HepG2 (cell line): ENCODE results near the gene UBTFL1. TPM values are rescaled to one million over a fixed set of nuclear protein-coding genes. Genes with fewer than 3 reads are reported as not detected.

Experiments
- CREB1 ChIP-seq, 2 experiments: fragments of 450-650 bp in 1 of 2; IDR thresholded peaks; 2 replicates each; pipeline ENCODE4 v1.6.1; 2016 to 2017; ENCODE audit warnings: control low read depth in 1 of 2, mild to moderate bottlenecking in 1 of 2, missing compliant biosample characterization in 1 of 2, missing genetic modification characterization in 1 of 2
- DRAP1 ChIP-seq: IDR thresholded peaks from 2 replicates; pipeline ENCODE4 v1.6.1; 2016; ENCODE audit warnings: missing genetic modification reagents, missing compliant biosample characterization
- E2F1 ChIP-seq: sonication (generic); formaldehyde crosslinking; IDR thresholded peaks from 2 replicates; pipeline ENCODE4 v1.5.0; 2020; ENCODE audit warnings: missing genetic modification reagents
- FOXC1 ChIP-seq: sonication (generic); formaldehyde crosslinking; IDR thresholded peaks from 2 replicates; pipeline ENCODE4 v1.8.0; 2022; ENCODE audit warnings: mild to moderate bottlenecking, missing genetic modification reagents, borderline replicate concordance
- HOXA3 ChIP-seq: sonication (generic); formaldehyde crosslinking; IDR thresholded peaks from 2 replicates; pipeline ENCODE4 v1.5.0; 2020; ENCODE audit warnings: missing genetic modification reagents
- IRF2 ChIP-seq: IDR thresholded peaks from 2 replicates; pipeline ENCODE4 v1.6.1; 2018; ENCODE audit warnings: missing genetic modification reagents, missing compliant biosample characterization
- KMT2A ChIP-seq: sonication (generic); formaldehyde crosslinking; IDR thresholded peaks from 2 replicates; pipeline ENCODE4 v1.4.0; 2020; ENCODE audit warnings: missing genetic modification reagents
- MAX ChIP-seq: IDR thresholded peaks from 2 replicates; pipeline ENCODE4 v1.6.1; 2012; ENCODE audit warnings: inconsistent platforms
- MXI1 ChIP-seq: IDR thresholded peaks from 3 replicates; pipeline ENCODE4 v1.6.1; 2012; ENCODE audit warnings: low read depth, low read length, inconsistent platforms, borderline replicate concordance
- NR2F6 ChIP-seq, 2 experiments: IDR thresholded peaks; 2 replicates each; pipeline ENCODE4 v1.6.1; 2016; ENCODE audit warnings: antibody characterized with exemption in 1 of 2, mild to moderate bottlenecking in 1 of 2
- PITX1 ChIP-seq: sonication (generic); formaldehyde crosslinking; IDR thresholded peaks from 2 replicates; pipeline ENCODE4 v1.5.1; 2020; ENCODE audit warnings: mild to moderate bottlenecking, missing genetic modification reagents
- POLR2A ChIP-seq, 2 experiments: IDR thresholded peaks; 2 replicates each; pipeline ENCODE4 v1.6.1; 2011; ENCODE audit warnings: low read depth in 2 of 2, low read length in 2 of 2, mild to moderate bottlenecking in 1 of 2, moderate library complexity in 1 of 2; ENCODE audit not compliant: insufficient read depth in 1 of 2
- PREB ChIP-seq: sonication (generic); formaldehyde crosslinking; IDR thresholded peaks from 2 replicates; pipeline ENCODE4 v1.4.0; 2020; ENCODE audit warnings: missing genetic modification reagents
- RXRA ChIP-seq: sonication (generic); formaldehyde crosslinking; IDR thresholded peaks from 2 replicates; pipeline ENCODE4 v1.5.1; 2020; ENCODE audit warnings: missing genetic modification reagents
- SOX6 ChIP-seq, 2 experiments: fragments of 450-650 bp in 1 of 2; sonication (generic) in 1 of 2; formaldehyde crosslinking in 1 of 2; IDR thresholded peaks; 2 replicates each; pipeline versions ENCODE4 v1.4.0 to v1.6.1; 2017 to 2020; ENCODE audit warnings: antibody characterized with exemption in 1 of 2, mild to moderate bottlenecking in 1 of 2, missing genetic modification reagents in 1 of 2
- ZBTB38 ChIP-seq: sonication (generic); formaldehyde crosslinking; IDR thresholded peaks from 2 replicates; pipeline ENCODE4 v1.5.1; 2020; ENCODE audit warnings: mild to moderate bottlenecking, missing genetic modification reagents
- ZFP91 ChIP-seq: sonication (generic); formaldehyde crosslinking; IDR thresholded peaks from 2 replicates; pipeline ENCODE4 v1.9.0; 2022; ENCODE audit warnings: missing genetic modification reagents, mild to moderate bottlenecking, borderline replicate concordance
- ZNF124 ChIP-seq: sonication (generic); formaldehyde crosslinking; IDR thresholded peaks from 2 replicates; pipeline ENCODE4 v1.4.0; 2020; ENCODE audit warnings: missing genetic modification reagents
- ZNF335 ChIP-seq: sonication (generic); formaldehyde crosslinking; IDR thresholded peaks from 2 replicates; pipeline ENCODE4 v1.4.0; 2020; ENCODE audit warnings: missing genetic modification reagents
- ZNF670 ChIP-seq: sonication (generic); formaldehyde crosslinking; IDR thresholded peaks from 2 replicates; pipeline ENCODE4 v1.8.0; 2022; ENCODE audit warnings: mild to moderate bottlenecking, missing genetic modification reagents, borderline replicate concordance
- ZNF768 ChIP-seq: sonication (generic); formaldehyde crosslinking; IDR thresholded peaks from 2 replicates; pipeline ENCODE4 v1.4.0; 2020; ENCODE audit warnings: missing genetic modification reagents
- polyA plus RNA-seq, 8 experiments: library from polyadenylated mRNA; depleted of rRNA in 3 of 8; stranded (reverse) in 7 of 8; unstranded in 1 of 8; fragments of >200 nt; fragmentation: Illumina TruSeq in 4 of 8; extraction: Trizol in 4 of 8; gene quantifications; 2 replicates each; pipeline versions ENCODE4 v1.2.1 to v1.2.3, GENCODE V29; 2011 to 2016; ENCODE audit warnings: low read depth in 4 of 8, missing spikeins in 1 of 8, mixed read lengths in 1 of 8; ENCODE audit not compliant: insufficient read depth in 1 of 8
- total RNA-seq, 5 experiments: library from RNA; depleted of rRNA; stranded (reverse); fragments of >200 nt; fragmentation: Illumina TruSeq; extraction: Trizol; gene quantifications; 2 replicates each; pipeline ENCODE4 v1.2.3, GENCODE V29; 2016; ENCODE audit warnings: low read depth in 1 of 5
- TF ChIP-seq, protein P1 (sequence below): sonication (generic); formaldehyde crosslinking; IDR thresholded peaks from 2 replicates; pipeline ENCODE4 v1.5.0; 2020; ENCODE audit warnings: mild to moderate bottlenecking, missing genetic modification reagents, moderate library complexity

The UBTFL1 gene
- total and polyA plus RNA-seq, 2 of the 13 experiments (the other 11 are each of a cell fraction or from before 2014, with no cell fraction given): not detected

- TF ChIP-seq MXI1 (peak; percentile 17; the same call in 1 of the 3 replicates), RXRA (CRISPR knock-in tag) (peak; percentile 93), SOX6 (IDR thresholded peaks at IDR 0.05) (no peak), SOX6 (CRISPR knock-in tag; IDR thresholded peaks at IDR 0.05) (peak; percentile 32; the same call in 1 of the 2 replicates), KMT2A (peak; percentile 66; the same call in 1 of the 2 replicates), ZNF670 (CRISPR knock-in tag) (0 out of 2 replicates have a peak, but pooled peaks have one; percentile 57), ZNF335 (CRISPR knock-in tag) (no peak), HOXA3 (CRISPR knock-in tag) (peak; percentile 33; the same call in 1 of the 2 replicates), ZNF124 (CRISPR knock-in tag) (no peak), E2F1 (CRISPR knock-in tag) (peak; percentile 58; the same call in 1 of the 2 replicates), IRF2 (CRISPR knock-in tag) (0 out of 2 replicates have a peak, but pooled peaks have one; percentile 15), POLR2A (IDR thresholded peaks at IDR 0.05; ENCODE audit: insufficient read depth in 1 of 2, low read depth in 2 of 2, low read length in 2 of 2) (peak in 1 of 2 experiments; percentile 67; a peak in 2 of 4 replicates), DRAP1 (CRISPR knock-in tag) (0 out of 2 replicates have a peak, but pooled peaks have one; percentile 13), ZNF768 (CRISPR knock-in tag) (peak; percentile 59; the same call in 1 of the 2 replicates), NR2F6 (IDR thresholded peaks at IDR 0.05) (peak; percentile 51; the same call in 1 of the 2 replicates), NR2F6 (CRISPR knock-in tag; IDR thresholded peaks at IDR 0.05) (peak; percentile 63), FOXC1 (CRISPR knock-in tag) (0 out of 2 replicates have a peak, but pooled peaks have one; percentile 51), CREB1 (IDR thresholded peaks at IDR 0.05) (no peak), CREB1 (CRISPR knock-in tag; IDR thresholded peaks at IDR 0.05) (0 out of 2 replicates have a peak, but pooled peaks have one; percentile 8), MAX (0 out of 2 replicates have a peak, but pooled peaks have one; percentile 18), ZBTB38 (CRISPR knock-in tag) (no peak), PREB (no peak), ZFP91 (CRISPR knock-in tag) (peak; percentile 42; the same call in 1 of the 2 replicates), PITX1 (CRISPR knock-in tag) (no peak)
- TF ChIP-seq, protein P1, sequence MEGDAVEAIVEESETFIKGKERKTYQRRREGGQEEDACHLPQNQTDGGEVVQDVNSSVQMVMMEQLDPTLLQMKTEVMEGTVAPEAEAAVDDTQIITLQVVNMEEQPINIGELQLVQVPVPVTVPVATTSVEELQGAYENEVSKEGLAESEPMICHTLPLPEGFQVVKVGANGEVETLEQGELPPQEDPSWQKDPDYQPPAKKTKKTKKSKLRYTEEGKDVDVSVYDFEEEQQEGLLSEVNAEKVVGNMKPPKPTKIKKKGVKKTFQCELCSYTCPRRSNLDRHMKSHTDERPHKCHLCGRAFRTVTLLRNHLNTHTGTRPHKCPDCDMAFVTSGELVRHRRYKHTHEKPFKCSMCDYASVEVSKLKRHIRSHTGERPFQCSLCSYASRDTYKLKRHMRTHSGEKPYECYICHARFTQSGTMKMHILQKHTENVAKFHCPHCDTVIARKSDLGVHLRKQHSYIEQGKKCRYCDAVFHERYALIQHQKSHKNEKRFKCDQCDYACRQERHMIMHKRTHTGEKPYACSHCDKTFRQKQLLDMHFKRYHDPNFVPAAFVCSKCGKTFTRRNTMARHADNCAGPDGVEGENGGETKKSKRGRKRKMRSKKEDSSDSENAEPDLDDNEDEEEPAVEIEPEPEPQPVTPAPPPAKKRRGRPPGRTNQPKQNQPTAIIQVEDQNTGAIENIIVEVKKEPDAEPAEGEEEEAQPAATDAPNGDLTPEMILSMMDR (CRISPR knock-in tag): 0 out of 2 replicates have a peak, but pooled peaks have one; percentile 9
Observed at GRCh38 chr11:90134478-90135003, 48.8 kb downstream of the UBTFL1 start, which contains the start of gene NAALAD2 (continued).
